HepG2 (cell line): ENCODE data around the gene AFF1. TPM values are rescaled to one million over a fixed set of nuclear protein-coding genes. Genes with fewer than 3 reads are reported as not detected.

Experiments used
- ATAC-seq: fragments of 200-7000 bp; cut with Tn5 transposase; 3 replicates; pipeline ENCODE4 v1.9.1; 2020; ENCODE audit warnings: mild to moderate bottlenecking, moderate library complexity
- BruUV-seq: library from RNA; stranded (reverse); fragments of 400-500 nt; replicated peaks from 2 replicates; lab custom pipeline; 2021; lab: Mats Ljungman, UMichigan
- CTCF ChIA-PET: fragments of 300-600 bp; formaldehyde crosslinking; extraction: SDS; loops from one replicate; lab custom pipeline; 2021; ENCODE audit warnings: low total read pairs, inconsistent platforms, low intra/inter-chr PET ratio; lab: Yijun Ruan, JAX
- POLR2A ChIA-PET: fragments of 350-600 bp; sonication (Branson Sonifier 250); formaldehyde crosslinking; loops from one replicate; lab custom pipeline; 2020; ENCODE audit warnings: antibody characterized with exemption, inconsistent platforms; lab: Yijun Ruan, JAX
- DNase-seq: peaks from one replicate; pipeline ENCODE4 v3.0.0-alpha.2; 2015; ENCODE audit warnings: low spot score
- FAIRE-seq: peaks from 3 replicates; lab custom pipeline; 2011; peaks lifted over from hg19 to GRCh38; lab: Jason Lieb, UNC
- H2AFZ ChIP-seq: one replicate; pipeline ENCODE4 v1.6.1; 2011; ENCODE audit warnings: low read length, inconsistent platforms
- H3K27ac ChIP-seq: fragments of 300-600 bp; 3 replicates; pipeline ENCODE4 v1.8.0; 2011; ENCODE audit warnings: mixed run types, mild to moderate bottlenecking, mixed read lengths, low read length, inconsistent platforms; ENCODE audit not compliant: insufficient read depth; ENCODE audit errors: extremely low read length
- H3K27me3 ChIP-seq, 2 experiments: fragments of 200-600 bp in 1 of 2; 2 replicates in 1 of 2; 3 replicates in 1 of 2; pipeline versions ENCODE4 v1.6.0 to v1.8.0; 2011; ENCODE audit warnings: low read length in 2 of 2, mild to moderate bottlenecking in 2 of 2, moderate library complexity in 2 of 2, inconsistent platforms in 1 of 2; ENCODE audit not compliant: insufficient read depth in 2 of 2, control insufficient read depth in 1 of 2
- H3K36me3 ChIP-seq, 2 experiments: fragments of 200-600 bp in 1 of 2; replicated peaks in 1 of 2; 2 replicates in 1 of 2; 3 replicates in 1 of 2; pipeline versions ENCODE4 v1.5.1 to v1.8.0; 2011; ENCODE audit warnings: low read length in 2 of 2, inconsistent platforms in 1 of 2; ENCODE audit not compliant: insufficient read depth in 2 of 2, control insufficient read depth in 1 of 2
- H3K4me1 ChIP-seq: 2 replicates; pipeline ENCODE4 v1.5.1; 2012; ENCODE audit warnings: low read length, inconsistent platforms; ENCODE audit not compliant: insufficient read depth
- H3K4me2 ChIP-seq: 2 replicates; pipeline ENCODE4 v1.6.0; 2011; ENCODE audit warnings: low read depth, low read length, inconsistent platforms
- H3K4me3 ChIP-seq, 3 experiments: fragments of 200-600 bp in 1 of 3; sonication (generic), shearing (Covaris generic) in 1 of 3; replicated peaks in 1 of 3; 2 replicates each; pipeline ENCODE4 v1.5.1; 2011 to 2016; ENCODE audit warnings: low read length in 3 of 3, inconsistent platforms in 2 of 3, low read depth in 2 of 3, mild to moderate bottlenecking in 2 of 3, control low read depth in 1 of 3, mixed read lengths in 1 of 3; ENCODE audit not compliant: insufficient read depth in 1 of 3
- H3K79me2 ChIP-seq: one replicate; pipeline ENCODE4 v1.6.1; 2011; ENCODE audit warnings: low read length, inconsistent platforms; ENCODE audit not compliant: insufficient read depth
- H3K9ac ChIP-seq: 2 replicates; pipeline ENCODE4 v1.6.0; 2011; ENCODE audit warnings: mild to moderate bottlenecking, low read depth, low read length, inconsistent platforms; ENCODE audit not compliant: insufficient read depth
- H3K9me3 ChIP-seq: 2 replicates; pipeline ENCODE4 v1.5.1; 2012; ENCODE audit warnings: mild to moderate bottlenecking, low read length
- H4K20me1 ChIP-seq: 2 replicates; pipeline ENCODE4 v1.6.0; 2011; ENCODE audit warnings: inconsistent platforms, mild to moderate bottlenecking, low read length, moderate library complexity; ENCODE audit not compliant: insufficient read depth
- HDAC6 ChIP-seq: fragments of 200-600 bp; sonication (generic); IDR thresholded peaks from 2 replicates; pipeline ENCODE4 v1.7.0; 2017; ENCODE audit warnings: mild to moderate bottlenecking, antibody characterized with exemption, low read length, low read depth
- MAFF ChIP-seq: IDR thresholded peaks from 2 replicates; pipeline ENCODE4 v1.6.1; 2011; ENCODE audit warnings: low read depth, low read length, improper control_type of control experiment
- MAFK ChIP-seq, 2 experiments: IDR thresholded peaks in 1 of 2; conservative IDR thresholded peaks in 1 of 2; 2 replicates each; pipeline ENCODE4 v1.6.1; 2011; ENCODE audit warnings: improper control_type of control experiment in 2 of 2, low read length in 2 of 2
- PCBP1 ChIP-seq: fragments of 200-400 bp; formaldehyde crosslinking; IDR thresholded peaks from 2 replicates; pipeline ENCODE4 v1.6.1; 2017; ENCODE audit warnings: mild to moderate bottlenecking, low read depth, low read length, borderline replicate concordance
- SAFB2 ChIP-seq: sonication (generic); formaldehyde crosslinking; IDR thresholded peaks from 2 replicates; pipeline ENCODE4 v1.5.1; 2020; ENCODE audit warnings: missing genetic modification reagents, low read depth, mild to moderate bottlenecking, borderline replicate concordance
- ZBTB1 ChIP-seq: sonication (generic); formaldehyde crosslinking; IDR thresholded peaks from 2 replicates; pipeline ENCODE4 v1.4.0; 2020; ENCODE audit warnings: missing genetic modification reagents, borderline replicate concordance
- ZFP36 ChIP-seq: fragments of 150-350 bp; IDR thresholded peaks from 2 replicates; pipeline ENCODE4 v1.6.1; 2018; ENCODE audit warnings: borderline replicate concordance, low read length, low read depth; ENCODE audit not compliant: partially characterized antibody
- ZMYM2 ChIP-seq: sonication (generic); formaldehyde crosslinking; IDR thresholded peaks from 2 replicates; pipeline ENCODE4 v1.8.0; 2022; ENCODE audit warnings: mild to moderate bottlenecking, missing genetic modification reagents
- ZNF143 ChIP-seq: sonication (generic); formaldehyde crosslinking; IDR thresholded peaks from 2 replicates; pipeline ENCODE4 v1.4.0; 2020; ENCODE audit warnings: missing genetic modification reagents
- WGBS: methylation state at CpG from one replicate; pipeline ENCODE4 v1.1.6; 2017; ENCODE audit warnings: low lambda C conversion rate; 5-methylcytosine and 5-hydroxymethylcytosine counted together
- in situ Hi-C: cut with HindIII; loops from 2 replicates; pipeline ENCODE4 v1.10.0; 2017; ENCODE audit warnings: low pct_unique_long_range_greater_than_20kb; ENCODE audit not compliant: extremely low pct_ligation_motif_present
- intact Hi-C: fragments of 100-400 bp; cut with micrococcal nuclease; formaldehyde crosslinking; loops from one replicate; pipeline ENCODE4 v1.10.0; 2022; ENCODE audit not compliant: unreplicated experiment
- polyA plus RNA-seq, 8 experiments: library from polyadenylated mRNA; depleted of rRNA in 3 of 8; stranded (reverse) in 7 of 8; unstranded in 1 of 8; fragments of >200 nt; fragmentation: Illumina TruSeq in 4 of 8; extraction: Trizol in 4 of 8; gene quantifications; 2 replicates each; pipeline versions ENCODE4 v1.2.1 to v1.2.3, GENCODE V29; 2011 to 2016; ENCODE audit warnings: low read depth in 4 of 8, missing spikeins in 1 of 8, mixed read lengths in 1 of 8; ENCODE audit not compliant: insufficient read depth in 1 of 8
- total RNA-seq, 5 experiments: library from RNA; depleted of rRNA; stranded (reverse); fragments of >200 nt; fragmentation: Illumina TruSeq; extraction: Trizol; gene quantifications; 2 replicates each; pipeline ENCODE4 v1.2.3, GENCODE V29; 2016; ENCODE audit warnings: low read depth in 1 of 5
- TF ChIP-seq, protein P1 (sequence below): sonication (generic); formaldehyde crosslinking; IDR thresholded peaks from 2 replicates; pipeline ENCODE4 v1.4.0; 2020; ENCODE audit warnings: mild to moderate bottlenecking, missing genetic modification reagents

AFF1 gene
- total and polyA plus RNA-seq, 2 of the 13 experiments (the other 11 are each of a cell fraction or from before 2014, with no cell fraction given) = 15.5 to 15.9 TPM

DNA sequence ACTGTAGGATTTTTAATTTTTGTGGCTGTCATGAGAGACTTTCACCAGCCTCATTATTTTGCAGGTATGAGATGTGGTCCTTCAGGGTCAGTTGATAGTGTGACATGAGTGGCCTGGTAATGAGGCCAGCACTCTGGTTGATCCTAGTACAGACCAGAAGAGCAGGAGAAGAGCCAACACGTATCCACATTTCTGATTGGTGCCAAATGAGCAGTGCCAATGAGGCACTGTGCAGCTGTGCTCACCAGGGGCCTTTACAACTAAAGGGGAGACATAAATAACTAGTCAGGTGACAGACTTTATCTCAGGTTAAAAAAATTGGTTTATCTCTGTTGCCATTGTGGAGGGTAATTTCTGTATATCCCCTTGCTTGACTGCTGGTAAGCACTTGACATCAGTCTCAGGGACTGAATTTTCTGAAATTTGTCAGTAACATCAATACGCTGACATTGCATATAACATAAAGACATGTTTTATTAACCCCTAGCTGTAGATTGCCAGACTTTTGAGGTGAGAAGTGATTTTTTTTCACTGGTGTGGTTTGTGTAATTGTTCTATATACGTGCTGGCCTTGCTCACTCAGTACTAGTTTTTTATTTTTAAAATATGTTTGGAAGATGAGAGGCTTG is 101.2 kb downstream of the AFF1 start:
- intact Hi-C loops = no loop called here
- ChIA-PET CTCF (no interaction called here), POLR2A (no interaction called here)
- Histone ChIP-seq H3K4me2 (no peak overlapping the region), H3K27me3 (no peaks in the 10 kb centered on the region), H3K4me3 (no peak overlapping the region), H4K20me1 (peaks cover 45% of the 10 kb centered on the region), H3K4me1 (peaks cover 34% of the 10 kb centered on the region), H3K27ac (no peak overlapping the region), H3K9me3 (no peaks in the 10 kb centered on the region), H2AFZ (no peak overlapping the region), H3K9ac (no peak overlapping the region), H3K36me3 (0 out of 5 replicates have a peak, but pooled peaks cover 0 to 1% of the 10 kb centered on the region in 2 experiments), H3K79me2 (peaks cover 76% of the 10 kb centered on the region)
- TF ChIP-seq MAFF (peak; percentile 92), ZNF143 (CRISPR knock-in tag) (no peak), HDAC6 (no peak), MAFK (conservative IDR thresholded peaks at IDR 0.05 in 1 of 2, IDR thresholded peaks at IDR 0.05 in 1 of 2; ENCODE audit: low read length in 2 of 2) (peak; percentile 90 to 95), PCBP1 (no peak)
- in situ Hi-C loops = no loop called here
- ATAC-seq = no peak
- 99% methylated on average over 3 of the region's 3 CpGs for WGBS
- DNase-seq = no peak
- no peak for FAIRE-seq
- no TSS peak for BruUV-seq

DNA sequence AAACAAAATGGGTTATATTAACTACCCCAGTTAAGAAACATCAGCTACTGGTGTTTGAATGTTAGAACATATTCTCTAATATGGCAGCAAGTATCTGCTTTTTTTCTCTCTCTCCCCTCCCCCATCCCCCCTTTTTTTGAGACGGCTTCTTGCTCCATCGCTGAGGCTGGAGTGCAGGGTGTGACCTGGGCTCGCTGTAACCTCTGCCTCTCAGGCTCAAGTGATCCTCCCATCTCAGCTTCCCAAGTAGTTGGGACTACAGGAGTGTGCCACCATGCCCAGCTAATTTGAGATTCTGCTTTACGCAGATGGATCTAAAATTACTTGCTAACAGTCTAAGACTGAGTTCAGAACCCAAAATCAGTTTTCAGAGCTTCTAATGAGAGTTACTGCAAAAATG is 101.9 kb downstream of the AFF1 start:
- H3K4me1 ChIP-seq = peaks cover 27% of the 10 kb centered on the region
- no peak overlapping the region for H3K27ac ChIP-seq
- H3K9ac ChIP-seq = no peak overlapping the region
- 97% methylated on average over 4 of the region's 4 CpGs for WGBS
- peaks cover 45% of the 10 kb centered on the region for H4K20me1 ChIP-seq
- POLR2A ChIA-PET = no interaction called here
- H3K36me3 ChIP-seq = 0 out of 5 replicates have a peak, but pooled peaks cover 0 to 1% of the 10 kb centered on the region in 2 experiments
- no peak overlapping the region for H3K4me3 ChIP-seq
- no peak for FAIRE-seq
- in situ Hi-C loops = no loop called here
- peaks cover 77% of the 10 kb centered on the region for H3K79me2 ChIP-seq
- CTCF ChIA-PET = no interaction called here
- no peak for DNase-seq
- intact Hi-C loops = no loop called here
- no peak overlapping the region for H2AFZ ChIP-seq
- no peaks in the 10 kb centered on the region for H3K27me3 ChIP-seq
- no peaks in the 10 kb centered on the region for H3K9me3 ChIP-seq
- no peak for ATAC-seq
- no peak overlapping the region for H3K4me2 ChIP-seq
- BruUV-seq = no TSS peak
- no peak for TF ChIP-seq ZMYM2 (CRISPR knock-in tag)
- TF ChIP-seq ZBTB1 (CRISPR knock-in tag) = no peak
- TF ChIP-seq ZFP36 = no peak
- TF ChIP-seq SAFB2 (CRISPR knock-in tag) = no peak
- TF ChIP-seq, protein P1, sequence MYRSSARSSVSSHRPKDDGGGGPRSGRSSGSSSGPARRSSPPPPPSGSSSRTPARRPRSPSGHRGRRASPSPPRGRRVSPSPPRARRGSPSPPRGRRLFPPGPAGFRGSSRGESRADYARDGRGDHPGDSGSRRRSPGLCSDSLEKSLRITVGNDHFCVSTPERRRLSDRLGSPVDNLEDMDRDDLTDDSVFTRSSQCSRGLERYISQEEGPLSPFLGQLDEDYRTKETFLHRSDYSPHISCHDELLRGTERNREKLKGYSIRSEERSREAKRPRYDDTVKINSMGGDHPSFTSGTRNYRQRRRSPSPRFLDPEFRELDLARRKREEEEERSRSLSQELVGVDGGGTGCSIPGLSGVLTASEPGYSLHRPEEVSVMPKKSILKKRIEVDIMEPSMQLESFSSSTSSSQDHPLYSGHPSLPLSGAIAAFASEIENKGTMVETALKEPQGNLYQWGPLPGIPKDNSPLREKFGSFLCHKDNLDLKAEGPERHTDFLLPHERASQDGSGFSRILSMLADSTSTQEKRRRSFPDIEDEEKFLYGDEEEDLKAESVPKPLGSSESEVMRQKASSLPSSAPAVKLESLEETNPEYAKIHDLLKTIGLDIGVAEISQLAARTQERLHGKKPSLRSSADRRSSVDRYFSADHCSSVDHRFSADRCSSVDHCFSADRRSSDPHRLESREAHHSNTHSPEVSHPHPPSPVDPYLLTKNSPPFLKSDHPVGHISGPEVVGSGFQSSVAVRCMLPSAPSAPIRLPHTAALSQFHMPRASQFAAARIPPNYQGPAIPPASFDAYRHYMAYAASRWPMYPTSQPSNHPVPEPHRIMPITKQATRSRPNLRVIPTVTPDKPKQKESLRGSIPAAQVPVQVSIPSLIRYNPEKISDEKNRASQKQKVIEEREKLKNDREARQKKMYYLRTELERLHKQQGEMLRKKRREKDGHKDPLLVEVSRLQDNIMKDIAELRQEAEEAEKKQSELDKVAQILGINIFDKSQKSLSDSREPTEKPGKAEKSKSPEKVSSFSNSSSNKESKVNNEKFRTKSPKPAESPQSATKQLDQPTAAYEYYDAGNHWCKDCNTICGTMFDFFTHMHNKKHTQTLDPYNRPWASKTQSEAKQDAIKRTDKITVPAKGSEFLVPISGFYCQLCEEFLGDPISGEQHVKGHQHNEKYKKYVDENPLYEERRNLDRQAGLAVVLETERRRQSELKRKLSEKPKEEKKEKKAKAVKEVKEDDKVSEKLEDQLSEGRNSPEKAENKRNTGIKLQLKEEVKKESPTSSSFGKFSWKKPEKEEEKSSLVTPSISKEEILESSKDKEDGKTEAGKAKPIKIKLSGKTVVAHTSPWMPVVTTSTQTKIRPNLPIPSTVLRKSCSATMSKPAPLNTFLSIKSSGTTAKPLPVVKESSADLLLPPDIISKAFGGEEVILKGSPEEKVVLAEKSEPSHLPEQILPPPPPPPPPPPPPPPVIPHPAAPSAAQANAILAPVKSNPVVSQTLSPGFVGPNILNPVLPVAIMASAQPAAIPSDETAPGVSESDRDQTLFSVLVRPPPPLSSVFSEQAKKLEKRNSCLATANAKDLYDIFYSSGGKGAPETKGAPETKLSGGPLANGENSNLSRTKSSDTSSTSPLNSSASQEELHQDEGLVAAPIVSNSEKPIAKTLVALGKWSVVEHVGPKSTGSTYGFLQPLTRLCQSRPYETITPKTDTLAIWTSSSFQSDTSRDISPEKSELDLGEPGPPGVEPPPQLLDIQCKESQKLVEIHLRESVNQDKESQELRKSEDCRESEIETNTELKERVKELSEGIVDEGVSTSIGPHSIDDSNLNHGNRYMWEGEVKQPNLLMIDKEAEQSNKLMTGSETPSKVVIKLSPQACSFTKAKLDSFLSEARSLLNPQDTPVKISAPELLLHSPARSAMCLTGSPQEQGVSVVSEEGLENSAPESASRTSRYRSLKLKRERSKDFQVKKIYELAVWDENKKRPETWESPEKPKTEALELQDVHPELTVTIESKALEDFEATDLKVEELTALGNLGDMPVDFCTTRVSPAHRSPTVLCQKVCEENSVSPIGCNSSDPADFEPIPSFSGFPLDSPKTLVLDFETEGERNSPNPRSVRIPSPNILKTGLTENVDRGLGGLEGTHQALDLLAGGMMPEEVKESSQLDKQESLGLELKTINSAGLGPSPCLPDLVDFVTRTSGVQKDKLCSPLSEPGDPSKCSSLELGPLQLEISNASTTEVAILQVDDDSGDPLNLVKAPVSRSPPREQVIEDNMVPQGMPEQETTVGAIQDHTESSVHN (CRISPR knock-in tag) = no peak
